HEK293T (cell line): ENCODE data around the gene NID1.
A peak's percentile ranks its signal among the peaks of the same experiment; 100 is the strongest.
"Not testable (repeated sequence)": the region's sequence is repeated elsewhere in the genome, so short reads cannot be mapped to it uniquely, and the experiment has no call there.

Experiments
- CTCF ChIA-PET: fragments of 350-600 bp; formaldehyde crosslinking; extraction: SDS; loops from one replicate; lab custom pipeline; 2021; ENCODE audit warnings: antibody characterized with exemption, inconsistent platforms; lab: Yijun Ruan, JAX
- POLR2A ChIA-PET: fragments of 350-600 bp; formaldehyde crosslinking; extraction: SDS; loops from one replicate; lab custom pipeline; 2020; ENCODE audit warnings: antibody characterized with exemption, inconsistent platforms; lab: Yijun Ruan, JAX
- DNase-seq: peaks from one replicate; pipeline ENCODE4 v3.0.0; 2012; ENCODE audit warnings: mixed read lengths; ENCODE audit errors: extremely low spot score
- ARNT ChIP-seq: fragments of 450-650 bp; IDR thresholded peaks from 2 replicates; pipeline ENCODE4 v1.6.1; 2017; ENCODE audit warnings: mild to moderate bottlenecking
- BHLHE40 ChIP-seq: fragments of 450-650 bp; IDR thresholded peaks from 2 replicates; pipeline ENCODE4 v1.6.1; 2016; ENCODE audit warnings: mild to moderate bottlenecking, moderate library complexity, borderline replicate concordance
- CTBP1 ChIP-seq: fragments of 450-650 bp; IDR thresholded peaks from 2 replicates; pipeline ENCODE4 v1.6.1; 2016; ENCODE audit warnings: borderline replicate concordance
- ELF4 ChIP-seq: fragments of 450-650 bp; IDR thresholded peaks from 2 replicates; pipeline ENCODE4 v1.6.1; 2017; ENCODE audit warnings: antibody characterized with exemption
- FOXA1 ChIP-seq: fragments of 450-650 bp; IDR thresholded peaks from 2 replicates; pipeline ENCODE4 v1.6.1; 2016; ENCODE audit warnings: mild to moderate bottlenecking
- FOXK2 ChIP-seq: fragments of 450-650 bp; IDR thresholded peaks from 2 replicates; pipeline ENCODE4 v1.6.1; 2016; ENCODE audit warnings: mild to moderate bottlenecking
- FOXM1 ChIP-seq: fragments of 450-650 bp; IDR thresholded peaks from 2 replicates; pipeline ENCODE4 v1.6.1; 2017; ENCODE audit warnings: mild to moderate bottlenecking, borderline replicate concordance
- HDGF ChIP-seq: fragments of 450-650 bp; IDR thresholded peaks from 2 replicates; pipeline ENCODE4 v1.6.1; 2017; ENCODE audit warnings: antibody characterized with exemption, borderline replicate concordance
- L3MBTL2 ChIP-seq: fragments of 450-650 bp; conservative IDR thresholded peaks from 2 replicates; pipeline ENCODE4 v1.6.1; 2016; ENCODE audit warnings: mild to moderate bottlenecking
- LEF1 ChIP-seq: fragments of 450-650 bp; IDR thresholded peaks from 2 replicates; pipeline ENCODE4 v1.6.1; 2017; ENCODE audit warnings: mild to moderate bottlenecking, borderline replicate concordance
- NFRKB ChIP-seq: fragments of 450-650 bp; IDR thresholded peaks from 2 replicates; pipeline ENCODE4 v1.6.1; 2016; ENCODE audit warnings: mild to moderate bottlenecking, moderate library complexity
- PKNOX1 ChIP-seq: fragments of 450-650 bp; IDR thresholded peaks from 2 replicates; pipeline ENCODE4 v1.6.1; 2016
- SP1 ChIP-seq: fragments of 450-650 bp; IDR thresholded peaks from 2 replicates; pipeline ENCODE4 v1.6.1; 2017
- SUZ12 ChIP-seq: fragments of 450-650 bp; IDR thresholded peaks from 2 replicates; pipeline ENCODE4 v1.6.1; 2016; ENCODE audit warnings: mild to moderate bottlenecking
- TARDBP ChIP-seq: fragments of 450-650 bp; IDR thresholded peaks from 2 replicates; pipeline ENCODE4 v1.6.1; 2016
- ZNF384 ChIP-seq: fragments of 450-650 bp; IDR thresholded peaks from 2 replicates; pipeline ENCODE4 v1.6.1; 2016

The NID1 gene

GRCh38 chr1:236101233-236102200 is 36.6 kb upstream of the NID1 start:
- no peak for DNase-seq
- CTCF ChIA-PET, result no interaction called here
- POLR2A ChIA-PET, result no interaction called here
- TF ChIP-seq CTBP1 (peak; percentile 4; the same call in 1 of the 2 replicates), L3MBTL2 (no peak), TARDBP (0 out of 2 replicates have a peak, but pooled peaks have one; percentile 8)

- TF ChIP-seq ELF4 (no peak), ARNT (no peak), SP1 (no peak), SUZ12 (no peak), FOXA1 (no peak), BHLHE40 (no peak), PKNOX1 (no peak), ZNF384 (no peak), TARDBP (no peak), LEF1 (no peak), FOXK2 (no peak), HDGF (no peak), CTBP1 (no peak), NFRKB (no peak), FOXM1 (no peak), L3MBTL2 (no peak)
- no peak for DNase-seq
- ChIA-PET CTCF (no interaction called here), POLR2A (no interaction called here)
Observed at GRCh38 chr1:236100799-236101198, 35.9 kb upstream of the NID1 start.

GRCh38 chr1:236099355-236099974 is 34.6 kb upstream of the NID1 start:
- TF ChIP-seq PKNOX1, result no peak
- no peak for TF ChIP-seq ARNT
- no peak for TF ChIP-seq ZNF384
- no peak for TF ChIP-seq FOXM1
- no peak for TF ChIP-seq CTBP1
- TF ChIP-seq FOXA1, result no peak
- TF ChIP-seq BHLHE40, result no peak
- TF ChIP-seq ELF4, result no peak
- ChIA-PET CTCF (interaction anchor here (0.7 to 0.8 kb wide), 2 partner anchors 50 to 433 kb away, joined by 3 to 4 read pairs; no protein-coding TSS in a partner anchor), POLR2A (interaction anchor here (0.7 kb wide), 1 partner anchor 128 kb away, joined by 3 read pairs; no protein-coding TSS in a partner anchor)
- no peak for DNase-seq

- CTCF ChIA-PET, result no interaction called here
- POLR2A ChIA-PET, result no interaction called here
- TF ChIP-seq ARNT (no peak), SUZ12 (no peak), L3MBTL2 (no peak), ELF4 (no peak), FOXK2 (no peak), BHLHE40 (no peak), ZNF384 (no peak), FOXA1 (no peak), SP1 (no peak), CTBP1 (no peak), HDGF (no peak), TARDBP (no peak), LEF1 (no peak), NFRKB (no peak), PKNOX1 (no peak), FOXM1 (no peak)
- DNase-seq, result no peak
Observed at GRCh38 chr1:236098267-236098666, 33.4 kb upstream of the NID1 start.

- POLR2A ChIA-PET, CTCF ChIA-PET, DNase-seq: not testable (repeated sequence)
Observed at GRCh38 chr1:236096660-236097482, 32.0 kb upstream of the NID1 start.
